ENCODE measurements around the gene SFR1. TPM values are rescaled to one million over a fixed set of nuclear protein-coding genes. Genes with fewer than 3 reads are reported as not detected.

Gene SFR1
- polyA plus RNA-seq, 4 donors = 3.1 to 10.6 (median 7.4) TPM

GRCh38 chr10:104098358-104098925 is 23.5 kb upstream of the SFR1 start:
- Histone ChIP-seq H3K27ac (ENCODE audit: low read depth in 1 of 3, low read length in 2 of 3) (no peak overlapping the region), H3K4me1 (ENCODE audit: control insufficient read depth in 3 of 3, insufficient read depth in 2 of 3, low read depth in 1 of 3, low read length in 2 of 3) (no peaks in the 10 kb centered on the region), H3K9me3 (ENCODE audit: control insufficient read depth in 2 of 2, insufficient read depth in 1 of 2, low read depth in 1 of 2, low read length in 1 of 2) (peaks cover 0 to 6% of the 10 kb centered on the region in 2 donors), H3K36me3 (ENCODE audit: control insufficient read depth in 3 of 3, insufficient read depth in 2 of 3, low read depth in 1 of 3, low read length in 3 of 3) (no peaks in the 10 kb centered on the region), H3K4me3 (ENCODE audit: low read depth in 1 of 3, low read length in 3 of 3) (no peak overlapping the region), H3K27me3 (ENCODE audit: control insufficient read depth in 3 of 3, insufficient read depth in 3 of 3, low read length in 3 of 3) (no peaks in the 10 kb centered on the region)
- no peak for DNase-seq
- FAIRE-seq = no peak
- WGBS, 3 donors = 92 to 98% (median 95%) methylated on average over 4 of the region's 4 CpGs

DNA sequence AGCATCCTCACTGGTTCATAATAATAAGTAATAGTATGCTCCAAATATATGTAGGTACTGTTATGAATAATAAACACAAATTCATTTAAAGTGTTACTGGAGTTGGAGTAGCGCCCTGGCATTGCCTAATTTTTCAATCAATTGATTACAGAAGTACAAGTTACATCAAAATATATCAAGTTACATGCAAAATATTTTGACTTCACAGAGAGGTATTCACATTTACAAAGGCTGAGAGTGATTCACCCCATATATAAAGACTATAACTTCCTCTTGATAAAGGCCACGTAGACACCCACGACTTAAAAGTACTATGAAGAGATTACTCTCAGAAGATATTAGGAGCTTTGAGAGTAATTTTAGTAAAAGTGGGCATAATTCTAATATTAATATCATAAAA is 22.7 kb upstream of the SFR1 start:
- WGBS, 3 donors = 55 to 72% (median 70%) methylated on average over 3 of the region's 3 CpGs
- Histone ChIP-seq H3K36me3 (ENCODE audit: control insufficient read depth in 3 of 3, insufficient read depth in 2 of 3, low read depth in 1 of 3, low read length in 3 of 3) (no peaks in the 10 kb centered on the region), H3K9me3 (ENCODE audit: control insufficient read depth in 2 of 2, insufficient read depth in 1 of 2, low read depth in 1 of 2, low read length in 1 of 2) (peaks cover 0 to 6% of the 10 kb centered on the region in 2 donors), H3K27me3 (ENCODE audit: control insufficient read depth in 3 of 3, insufficient read depth in 3 of 3, low read length in 3 of 3) (no peaks in the 10 kb centered on the region), H3K27ac (ENCODE audit: low read depth in 1 of 3, low read length in 2 of 3) (no peak overlapping the region), H3K4me3 (ENCODE audit: low read depth in 1 of 3, low read length in 3 of 3) (no peak overlapping the region), H3K4me1 (ENCODE audit: control insufficient read depth in 3 of 3, insufficient read depth in 2 of 3, low read depth in 1 of 3, low read length in 2 of 3) (no peaks in the 10 kb centered on the region)
- no peak for FAIRE-seq
- DNase-seq = no peak

DNA sequence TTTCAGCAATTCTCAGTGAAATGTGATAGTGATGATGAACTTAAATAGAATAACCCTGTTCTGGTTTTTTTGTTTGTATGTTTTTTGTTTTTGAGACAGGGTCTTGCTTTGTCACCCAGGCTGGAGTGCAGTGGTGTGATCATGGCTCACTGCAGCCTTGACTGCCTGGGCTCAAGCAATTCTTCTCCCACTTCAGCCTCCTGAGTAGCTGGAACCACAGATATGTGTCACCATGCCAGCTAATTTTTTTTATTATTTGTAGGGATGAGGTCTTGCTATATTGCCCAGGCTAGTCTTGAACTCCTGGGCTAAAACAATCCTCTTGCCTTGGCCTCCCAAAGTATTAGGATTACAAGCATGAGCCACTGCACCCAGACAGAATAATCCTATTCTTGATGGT is 22.0 kb upstream of the SFR1 start:
- Histone ChIP-seq H3K36me3 (ENCODE audit: control insufficient read depth in 3 of 3, insufficient read depth in 2 of 3, low read depth in 1 of 3, low read length in 3 of 3) (no peaks in the 10 kb centered on the region), H3K9me3 (ENCODE audit: control insufficient read depth in 2 of 2, insufficient read depth in 1 of 2, low read depth in 1 of 2, low read length in 1 of 2) (peaks cover 0 to 6% of the 10 kb centered on the region in 2 donors), H3K4me3 (ENCODE audit: low read depth in 1 of 3, low read length in 3 of 3) (no peak overlapping the region), H3K27ac (ENCODE audit: low read depth in 1 of 3, low read length in 2 of 3) (no peak overlapping the region), H3K4me1 (ENCODE audit: control insufficient read depth in 3 of 3, insufficient read depth in 2 of 3, low read depth in 1 of 3, low read length in 2 of 3) (no peaks in the 10 kb centered on the region), H3K27me3 (ENCODE audit: control insufficient read depth in 3 of 3, insufficient read depth in 3 of 3, low read length in 3 of 3) (no peaks in the 10 kb centered on the region)
- FAIRE-seq (no peak), DNase-seq (no peak)

DNA sequence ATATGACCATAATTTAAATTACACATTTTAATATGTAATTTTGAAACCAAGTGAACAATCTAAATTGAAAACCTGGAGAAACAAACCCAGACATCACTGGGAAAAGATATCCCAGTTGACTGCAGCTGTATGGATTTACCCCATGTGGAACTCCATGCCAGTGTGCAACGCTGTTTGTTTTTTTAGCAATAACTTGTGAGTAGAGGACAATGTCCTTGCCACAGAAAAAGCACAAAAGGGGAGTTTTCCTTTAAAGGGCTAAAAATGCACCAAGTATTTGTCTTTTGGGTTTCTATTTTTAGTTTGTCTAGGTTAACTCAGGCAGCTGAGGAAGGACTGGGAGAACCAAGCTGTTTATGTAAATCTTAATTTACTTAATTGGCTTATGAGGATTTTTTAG is 21.2 kb upstream of the SFR1 start:
- DNase-seq (no peak), FAIRE-seq (no peak)
- WGBS, 3 donors = 0% methylated on average over 1 of the region's 1 CpG
- Histone ChIP-seq H3K27me3 (ENCODE audit: control insufficient read depth in 3 of 3, insufficient read depth in 3 of 3, low read length in 3 of 3) (no peaks in the 10 kb centered on the region), H3K4me1 (ENCODE audit: control insufficient read depth in 3 of 3, insufficient read depth in 2 of 3, low read depth in 1 of 3, low read length in 2 of 3) (no peaks in the 10 kb centered on the region), H3K27ac (ENCODE audit: low read depth in 1 of 3, low read length in 2 of 3) (no peak overlapping the region), H3K36me3 (ENCODE audit: control insufficient read depth in 3 of 3, insufficient read depth in 2 of 3, low read depth in 1 of 3, low read length in 3 of 3) (no peaks in the 10 kb centered on the region), H3K9me3 (ENCODE audit: control insufficient read depth in 2 of 2, insufficient read depth in 1 of 2, low read depth in 1 of 2, low read length in 1 of 2) (peaks cover 0 to 6% of the 10 kb centered on the region in 2 donors), H3K4me3 (ENCODE audit: low read depth in 1 of 3, low read length in 3 of 3) (no peak overlapping the region)

DNA sequence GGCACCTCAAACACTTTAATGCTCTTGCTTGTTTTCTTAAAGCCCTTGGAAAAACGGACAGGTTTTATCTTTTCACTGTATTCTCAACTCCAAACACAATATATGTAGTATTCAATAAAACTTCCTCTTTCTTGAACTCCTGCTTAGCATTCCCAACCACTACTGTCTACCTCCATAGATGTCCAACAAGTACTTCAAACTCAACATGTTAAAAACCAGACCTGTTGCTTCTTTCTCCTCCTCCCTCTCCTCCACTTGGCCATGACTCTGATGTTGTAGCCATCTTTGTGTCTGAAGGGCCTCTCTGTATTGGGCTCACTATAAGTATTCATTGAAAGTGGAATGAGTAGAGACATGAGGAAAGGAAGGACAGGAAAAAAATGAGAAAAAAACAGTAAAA is 20.1 kb upstream of the SFR1 start:
- Histone ChIP-seq H3K9me3 (ENCODE audit: control insufficient read depth in 2 of 2, insufficient read depth in 1 of 2, low read depth in 1 of 2, low read length in 1 of 2) (peaks cover 0 to 4% of the 10 kb centered on the region in 2 donors), H3K27me3 (ENCODE audit: control insufficient read depth in 3 of 3, insufficient read depth in 3 of 3, low read length in 3 of 3) (no peaks in the 10 kb centered on the region), H3K27ac (ENCODE audit: low read depth in 1 of 3, low read length in 2 of 3) (no peak overlapping the region), H3K36me3 (ENCODE audit: control insufficient read depth in 3 of 3, insufficient read depth in 2 of 3, low read depth in 1 of 3, low read length in 3 of 3) (no peaks in the 10 kb centered on the region), H3K4me1 (ENCODE audit: control insufficient read depth in 3 of 3, insufficient read depth in 2 of 3, low read depth in 1 of 3, low read length in 2 of 3) (no peaks in the 10 kb centered on the region), H3K4me3 (ENCODE audit: low read depth in 1 of 3, low read length in 3 of 3) (no peak overlapping the region)
- DNase-seq (no peak), FAIRE-seq (no peak)
- WGBS, 3 donors = 64 to 73% (median 69%) methylated on average over 1 of the region's 1 CpG

GRCh38 chr10:104103956-104104355 is 18.0 kb upstream of the SFR1 start:
- FAIRE-seq (no peak), DNase-seq (no peak)
- H3K4me3 ChIP-seq (ENCODE audit: low read depth in 1 of 3, low read length in 3 of 3) = no peak overlapping the region
- H3K9me3 ChIP-seq (ENCODE audit: control insufficient read depth in 2 of 2, insufficient read depth in 1 of 2, low read depth in 1 of 2, low read length in 1 of 2) = no peaks in the 10 kb centered on the region
- no peaks in the 10 kb centered on the region for H3K27me3 ChIP-seq (ENCODE audit: control insufficient read depth in 3 of 3, insufficient read depth in 3 of 3, low read length in 3 of 3)
- 10 to 40% (median 14%) methylated on average over 1 of the region's 1 CpG for WGBS, 3 donors
- no peak overlapping the region for H3K27ac ChIP-seq (ENCODE audit: low read depth in 1 of 3, low read length in 2 of 3)
- H3K4me1 ChIP-seq (ENCODE audit: control insufficient read depth in 3 of 3, insufficient read depth in 2 of 3, low read depth in 1 of 3, low read length in 2 of 3) = no peaks in the 10 kb centered on the region
- no peaks in the 10 kb centered on the region for H3K36me3 ChIP-seq (ENCODE audit: control insufficient read depth in 3 of 3, insufficient read depth in 2 of 3, low read depth in 1 of 3, low read length in 3 of 3)

GRCh38 chr10:104104418-104104817 is 17.6 kb upstream of the SFR1 start:
- no peak for FAIRE-seq
- 0% methylated on average over 1 of the region's 1 CpG for WGBS, 3 donors
- DNase-seq = no peak
- H3K4me3 ChIP-seq (ENCODE audit: low read depth in 1 of 3, low read length in 3 of 3) = no peak overlapping the region
- H3K36me3 ChIP-seq (ENCODE audit: control insufficient read depth in 3 of 3, insufficient read depth in 2 of 3, low read depth in 1 of 3, low read length in 3 of 3) = no peaks in the 10 kb centered on the region
- H3K27ac ChIP-seq (ENCODE audit: low read depth in 1 of 3, low read length in 2 of 3) = no peak overlapping the region
- H3K4me1 ChIP-seq (ENCODE audit: control insufficient read depth in 3 of 3, insufficient read depth in 2 of 3, low read depth in 1 of 3, low read length in 2 of 3) = no peaks in the 10 kb centered on the region
- no peaks in the 10 kb centered on the region for H3K9me3 ChIP-seq (ENCODE audit: control insufficient read depth in 2 of 2, insufficient read depth in 1 of 2, low read depth in 1 of 2, low read length in 1 of 2)
- H3K27me3 ChIP-seq (ENCODE audit: control insufficient read depth in 3 of 3, insufficient read depth in 3 of 3, low read length in 3 of 3) = no peaks in the 10 kb centered on the region

GRCh38 chr10:104104926-104105325 is 17.0 kb upstream of the SFR1 start:
- Histone ChIP-seq H3K27ac (ENCODE audit: low read depth in 1 of 3, low read length in 2 of 3) (no peak overlapping the region), H3K27me3 (ENCODE audit: control insufficient read depth in 3 of 3, insufficient read depth in 3 of 3, low read length in 3 of 3) (no peaks in the 10 kb centered on the region), H3K4me1 (ENCODE audit: control insufficient read depth in 3 of 3, insufficient read depth in 2 of 3, low read depth in 1 of 3, low read length in 2 of 3) (no peaks in the 10 kb centered on the region), H3K9me3 (ENCODE audit: control insufficient read depth in 2 of 2, insufficient read depth in 1 of 2, low read depth in 1 of 2, low read length in 1 of 2) (no peaks in the 10 kb centered on the region), H3K4me3 (ENCODE audit: low read depth in 1 of 3, low read length in 3 of 3) (no peak overlapping the region), H3K36me3 (ENCODE audit: control insufficient read depth in 3 of 3, insufficient read depth in 2 of 3, low read depth in 1 of 3, low read length in 3 of 3) (no peaks in the 10 kb centered on the region)
- WGBS, 3 donors = 80 to 93% (median 92%) methylated on average over 2 of the region's 2 CpGs
- FAIRE-seq = no peak
- DNase-seq = no peak

DNA sequence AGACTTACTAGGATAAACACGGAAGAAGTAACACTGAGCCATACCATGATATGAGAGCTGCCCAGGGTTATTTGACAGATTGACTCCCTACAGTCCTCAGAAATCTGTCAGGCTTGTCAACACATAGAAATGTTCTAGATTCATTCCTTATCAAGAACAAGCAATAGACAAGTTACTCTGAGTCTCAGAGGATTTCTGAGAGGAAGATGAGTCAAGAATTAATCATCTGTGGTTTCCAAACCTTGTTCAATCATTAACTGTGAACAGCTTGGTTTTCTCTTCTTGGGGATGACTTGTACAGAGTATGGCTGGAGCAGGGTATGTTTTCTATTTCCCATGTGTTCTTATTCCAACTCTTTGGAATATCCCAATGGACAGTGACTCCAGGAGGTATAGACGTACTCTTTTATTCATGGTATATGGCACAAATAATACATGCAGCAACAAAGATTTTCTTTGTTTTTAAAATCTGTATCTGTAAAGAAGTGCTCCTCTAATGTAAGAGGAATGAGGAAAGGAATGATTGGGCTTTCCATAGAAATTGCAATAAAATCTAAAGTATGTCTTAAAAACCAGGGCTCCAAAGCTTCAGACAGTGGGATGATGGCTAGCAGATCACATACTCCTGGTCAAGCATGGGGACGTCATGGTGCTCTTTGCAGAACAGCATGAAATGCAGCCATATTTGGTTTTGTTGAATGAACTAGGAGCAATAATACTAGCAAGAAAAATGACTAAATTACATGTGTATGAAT is 11.9 kb upstream of the SFR1 start:
- no peaks in the 10 kb centered on the region for H3K27me3 ChIP-seq (ENCODE audit: control insufficient read depth in 3 of 3, insufficient read depth in 3 of 3, low read length in 3 of 3)
- WGBS, 3 donors = 70 to 79% (median 73%) methylated on average over 3 of the region's 3 CpGs
- FAIRE-seq (no peak), DNase-seq (peak; percentile 37 to 55)
- peak overlapping the region in 2 of 3 donors; percentile 14 to 55 for H3K27ac ChIP-seq (ENCODE audit: low read depth in 1 of 3, low read length in 2 of 3)
- peaks cover 0 to 5% (median 0%) of the 10 kb centered on the region in 3 donors for H3K4me1 ChIP-seq (ENCODE audit: control insufficient read depth in 3 of 3, insufficient read depth in 2 of 3, low read depth in 1 of 3, low read length in 2 of 3)
- no peaks in the 10 kb centered on the region for H3K9me3 ChIP-seq (ENCODE audit: control insufficient read depth in 2 of 2, insufficient read depth in 1 of 2, low read depth in 1 of 2, low read length in 1 of 2)
- H3K4me3 ChIP-seq (ENCODE audit: low read depth in 1 of 3, low read length in 3 of 3) = no peak overlapping the region
- H3K36me3 ChIP-seq (ENCODE audit: control insufficient read depth in 3 of 3, insufficient read depth in 2 of 3, low read depth in 1 of 3, low read length in 3 of 3) = no peaks in the 10 kb centered on the region
